SIG-M5 treated with dmso at 0.1 percent for 504 hours (cell line): Measurements from ENCODE around the gene MLST8.
"Not testable (repeated sequence)": the region's sequence is repeated elsewhere in the genome, so short reads cannot be mapped to it uniquely, and the experiment has no call there.

Experiments
- DNase-seq: peaks from one replicate; lab custom pipeline; 2025; ENCODE audit not compliant: unreplicated experiment; lab: John Stamatoyannopoulos, UW

MLST8 gene

DNA sequence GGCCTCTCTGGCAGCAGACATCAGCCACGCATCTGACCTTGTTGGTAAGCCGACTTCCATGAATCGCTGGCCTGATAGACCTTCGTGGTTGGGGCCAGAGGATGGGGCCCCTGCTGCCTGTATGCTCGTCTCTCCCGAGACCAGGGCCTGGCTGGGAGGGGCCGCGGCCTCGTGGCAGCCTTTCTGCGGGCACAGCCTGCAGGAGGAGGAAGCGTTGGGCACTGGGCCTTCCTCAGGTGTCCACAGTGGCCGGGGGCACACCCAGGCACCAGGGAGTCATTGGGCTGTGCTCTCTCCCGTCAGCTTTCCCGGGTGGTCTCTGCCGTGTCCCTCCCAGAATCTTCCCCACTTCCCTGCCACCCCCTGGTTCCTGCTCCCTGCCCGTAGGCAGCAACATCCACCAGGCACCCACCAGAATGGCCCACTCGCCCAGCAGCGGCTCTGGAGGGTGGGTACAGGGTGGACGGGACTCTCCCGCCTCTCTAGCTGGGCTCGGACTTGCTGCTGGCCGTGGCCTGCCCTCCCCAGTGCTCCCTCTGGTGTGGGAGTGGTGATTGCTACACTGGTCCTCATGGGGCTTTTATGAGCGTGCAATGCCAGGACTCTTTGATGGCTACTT is 24.5 kb downstream of the MLST8 start:
- DNase-seq: no peak

DNA sequence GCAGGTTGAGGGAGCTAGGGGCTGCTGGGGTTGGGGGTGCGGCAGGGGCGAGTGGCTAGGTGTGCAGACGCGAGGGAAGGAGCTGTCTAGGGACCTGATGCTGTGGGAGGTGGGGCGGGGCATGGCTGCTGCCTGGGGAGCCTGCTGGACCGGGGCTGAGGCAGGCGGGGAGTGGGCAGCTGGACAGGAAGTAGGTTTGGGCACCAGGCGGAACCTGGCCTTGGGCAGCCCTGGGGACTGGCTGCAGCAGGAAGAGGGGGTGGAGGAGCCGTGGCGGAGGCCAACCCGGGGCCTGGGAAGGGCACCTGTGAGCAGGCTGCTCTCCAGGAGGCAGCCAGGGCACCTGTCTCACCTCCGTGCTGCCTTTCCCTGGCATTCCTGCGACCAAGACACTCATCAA is 25.1 kb downstream of the MLST8 start:
- DNase-seq: no peak

DNA sequence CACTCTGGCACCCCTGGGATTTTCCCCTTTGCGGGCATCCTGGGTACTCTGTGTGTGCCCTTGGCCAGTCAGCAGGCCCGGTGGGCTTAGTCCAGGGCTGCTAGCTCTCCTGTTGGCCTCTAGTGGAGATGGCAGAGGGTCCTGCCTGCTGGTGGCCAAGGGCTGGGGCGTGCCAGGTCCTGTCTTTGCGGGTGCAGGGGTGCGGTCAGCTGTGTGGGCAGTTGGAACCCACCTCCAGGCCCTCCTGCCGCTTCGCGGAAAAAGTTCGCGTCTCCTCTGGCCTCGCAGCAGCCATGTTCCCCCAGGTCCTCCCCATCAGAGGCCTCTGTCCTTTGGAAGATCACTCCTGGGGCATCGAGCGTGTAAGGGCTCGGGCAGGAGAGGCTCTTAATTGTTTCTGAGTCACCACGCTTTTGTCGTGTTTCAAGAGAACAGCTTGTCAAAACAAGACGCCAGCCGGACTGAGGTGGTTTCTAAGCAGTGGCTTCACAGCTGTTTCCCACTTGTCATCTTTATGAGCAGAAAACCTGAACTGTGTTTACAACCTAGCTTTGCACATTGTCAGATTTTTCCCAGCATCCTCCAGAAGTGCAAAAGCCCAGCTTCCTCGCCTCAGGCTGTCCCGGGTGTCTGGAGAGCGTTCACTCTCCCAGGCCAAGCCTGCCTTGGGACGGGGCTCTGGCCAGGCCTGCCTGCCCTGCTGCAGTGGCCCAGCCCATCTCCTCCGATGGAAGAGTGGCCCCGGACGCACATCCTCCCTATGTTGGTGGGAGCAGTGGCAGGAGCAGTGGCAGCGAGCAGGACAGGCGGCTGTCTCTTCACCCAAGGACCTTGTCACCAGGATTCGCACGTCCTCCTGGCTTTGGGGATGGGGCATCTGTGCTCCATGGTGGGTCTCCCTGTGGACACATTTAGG is 26.0 kb downstream of the MLST8 start:
- no peak for DNase-seq

DNA sequence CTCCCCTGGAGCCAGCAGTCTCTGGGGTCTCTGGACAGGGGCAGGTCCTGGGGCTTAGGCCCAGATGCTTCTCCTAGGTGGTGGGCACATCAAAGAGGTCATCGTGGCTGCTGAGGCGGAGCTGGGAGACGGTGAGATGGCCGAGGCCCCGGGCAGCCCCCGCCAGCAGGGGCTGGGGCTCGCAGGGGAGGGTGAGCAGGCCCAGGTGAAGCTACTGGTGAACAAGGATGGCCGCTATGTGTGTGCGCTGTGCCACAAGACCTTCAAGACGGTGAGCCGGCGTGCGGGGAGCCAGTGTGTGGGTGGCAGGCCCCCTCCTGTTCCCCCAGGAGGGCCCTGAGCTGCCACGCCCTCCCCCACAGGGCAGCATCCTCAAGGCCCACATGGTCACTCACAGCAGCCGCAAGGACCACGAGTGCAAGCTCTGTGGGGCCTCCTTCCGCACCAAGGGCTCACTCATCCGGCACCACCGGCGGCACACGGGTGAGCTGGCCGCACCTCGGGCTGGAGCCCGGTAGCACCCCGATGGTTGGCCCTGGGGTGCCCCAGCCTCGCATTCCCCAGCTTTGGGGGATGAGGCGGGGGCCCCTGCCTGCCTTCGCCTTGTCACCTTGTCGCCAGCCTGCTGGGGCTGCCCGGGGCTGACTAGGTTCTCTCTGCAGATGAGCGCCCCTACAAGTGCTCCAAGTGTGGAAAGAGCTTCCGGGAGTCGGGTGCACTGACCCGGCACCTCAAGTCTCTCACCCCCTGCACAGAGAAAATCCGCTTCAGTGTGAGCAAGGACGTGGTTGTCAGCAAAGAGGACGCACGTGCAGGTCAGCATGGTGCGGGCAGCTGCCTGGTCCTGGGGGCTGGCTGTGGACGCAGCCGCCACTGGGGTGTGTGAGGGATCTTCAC is 27.1 kb downstream of the MLST8 start:
- DNase-seq: no peak

DNA sequence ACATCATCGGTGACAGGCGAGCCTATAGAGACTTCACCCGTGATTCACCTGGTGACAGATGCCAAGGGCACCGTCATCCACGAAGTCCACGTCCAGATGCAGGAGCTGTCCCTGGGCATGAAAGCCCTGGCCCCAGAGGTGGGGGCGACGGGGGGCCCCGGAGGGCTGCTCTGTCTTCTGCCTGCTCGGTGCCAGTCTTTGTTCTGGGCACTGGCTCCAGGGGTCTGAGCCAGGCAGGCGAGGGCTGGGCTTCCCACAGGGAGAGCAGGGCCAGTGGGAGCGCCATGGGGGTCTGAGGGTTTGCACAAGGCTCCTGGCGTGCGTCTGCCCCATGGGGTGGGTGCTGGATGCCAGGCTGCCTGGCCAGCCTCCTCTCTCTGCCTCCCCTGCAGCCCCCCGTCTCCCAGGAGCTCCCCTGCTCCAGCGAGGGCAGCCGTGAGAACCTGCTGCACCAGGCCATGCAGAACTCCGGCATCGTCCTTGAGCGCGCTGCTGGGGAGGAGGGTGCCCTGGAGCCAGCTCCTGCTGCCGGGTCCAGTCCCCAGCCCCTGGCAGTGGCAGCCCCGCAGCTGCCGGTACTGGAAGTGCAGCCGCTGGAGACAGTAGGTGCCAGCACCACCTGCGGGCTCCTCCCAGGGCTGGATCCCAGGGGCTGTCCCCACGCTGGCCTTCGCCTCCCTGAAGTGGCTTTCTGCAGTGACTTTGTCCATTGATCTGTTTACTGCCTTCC is 28.0 kb downstream of the MLST8 start:
- DNase-seq: no peak

DNA sequence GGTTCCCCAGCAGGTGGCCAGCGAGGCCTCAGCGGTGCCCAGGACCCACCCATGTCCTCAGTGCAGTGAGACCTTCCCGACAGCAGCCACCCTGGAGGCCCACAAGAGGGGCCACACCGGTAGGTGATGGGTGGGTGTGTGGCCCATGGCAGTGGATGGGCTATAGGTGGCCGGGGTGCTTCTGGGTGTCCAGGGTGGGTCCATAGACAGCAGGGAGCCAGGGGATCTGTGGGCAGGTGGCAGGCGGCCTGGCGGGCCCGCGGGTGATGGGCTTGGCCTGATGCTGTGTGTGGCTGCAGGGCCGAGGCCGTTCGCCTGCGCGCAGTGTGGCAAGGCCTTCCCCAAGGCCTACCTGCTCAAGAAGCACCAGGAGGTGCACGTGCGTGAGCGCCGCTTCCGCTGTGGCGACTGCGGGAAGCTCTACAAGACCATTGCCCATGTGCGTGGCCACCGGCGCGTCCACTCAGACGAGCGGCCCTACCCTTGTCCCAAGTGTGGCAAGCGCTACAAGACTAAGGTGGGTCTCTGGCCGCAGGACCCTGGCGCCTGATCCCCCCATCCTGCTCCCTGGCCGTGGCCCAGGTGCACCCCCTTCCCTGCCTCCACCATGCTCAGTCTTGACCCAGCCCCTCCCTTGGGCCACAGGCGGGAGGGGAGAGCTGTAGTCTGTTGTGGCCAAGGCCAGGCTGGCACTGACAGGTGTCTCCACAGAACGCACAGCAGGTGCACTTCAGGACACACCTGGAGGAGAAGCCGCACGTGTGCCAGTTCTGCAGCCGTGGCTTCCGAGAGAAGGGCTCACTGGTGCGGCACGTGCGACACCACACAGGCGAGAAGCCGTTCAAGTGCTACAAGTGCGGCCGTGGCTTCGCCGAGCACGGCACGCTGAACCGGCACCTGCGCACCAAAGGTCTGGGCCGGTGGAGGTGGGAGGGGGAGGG is 28.9 kb downstream of the MLST8 start:
- DNase-seq: no peak

DNA sequence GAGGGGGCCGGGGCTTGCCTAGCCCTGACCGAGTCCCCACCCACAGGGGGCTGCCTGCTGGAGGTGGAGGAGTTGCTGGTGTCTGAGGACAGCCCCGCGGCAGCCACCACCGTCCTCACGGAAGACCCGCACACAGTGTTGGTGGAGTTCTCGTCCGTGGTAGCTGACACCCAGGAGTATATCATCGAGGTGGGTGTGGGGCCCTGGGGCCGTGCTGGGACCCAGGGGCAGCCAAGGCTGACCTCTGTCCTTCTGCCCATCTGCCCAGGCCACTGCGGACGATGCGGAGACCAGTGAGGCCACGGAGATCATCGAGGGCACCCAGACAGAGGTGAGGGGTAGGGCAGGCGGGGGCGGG is 29.5 kb downstream of the MLST8 start:
- no peak for DNase-seq

DNA sequence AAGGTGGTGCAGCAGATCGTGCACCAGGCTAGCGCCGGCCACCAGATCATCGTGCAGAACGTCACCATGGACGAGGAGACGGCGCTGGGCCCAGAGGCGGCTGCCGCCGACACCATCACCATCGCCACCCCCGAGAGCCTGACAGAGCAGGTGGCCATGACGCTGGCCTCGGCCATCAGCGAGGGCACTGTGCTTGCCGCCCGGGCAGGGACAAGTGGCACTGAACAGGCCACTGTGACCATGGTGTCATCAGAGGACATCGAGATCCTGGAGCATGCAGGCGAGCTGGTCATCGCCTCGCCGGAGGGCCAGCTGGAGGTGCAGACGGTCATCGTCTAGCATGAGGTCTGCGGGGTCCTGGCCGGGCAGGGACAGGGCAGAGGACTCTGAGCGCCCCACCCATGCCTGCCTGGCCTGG is 30.0 kb downstream of the MLST8 start:
- DNase-seq: no peak

DNA sequence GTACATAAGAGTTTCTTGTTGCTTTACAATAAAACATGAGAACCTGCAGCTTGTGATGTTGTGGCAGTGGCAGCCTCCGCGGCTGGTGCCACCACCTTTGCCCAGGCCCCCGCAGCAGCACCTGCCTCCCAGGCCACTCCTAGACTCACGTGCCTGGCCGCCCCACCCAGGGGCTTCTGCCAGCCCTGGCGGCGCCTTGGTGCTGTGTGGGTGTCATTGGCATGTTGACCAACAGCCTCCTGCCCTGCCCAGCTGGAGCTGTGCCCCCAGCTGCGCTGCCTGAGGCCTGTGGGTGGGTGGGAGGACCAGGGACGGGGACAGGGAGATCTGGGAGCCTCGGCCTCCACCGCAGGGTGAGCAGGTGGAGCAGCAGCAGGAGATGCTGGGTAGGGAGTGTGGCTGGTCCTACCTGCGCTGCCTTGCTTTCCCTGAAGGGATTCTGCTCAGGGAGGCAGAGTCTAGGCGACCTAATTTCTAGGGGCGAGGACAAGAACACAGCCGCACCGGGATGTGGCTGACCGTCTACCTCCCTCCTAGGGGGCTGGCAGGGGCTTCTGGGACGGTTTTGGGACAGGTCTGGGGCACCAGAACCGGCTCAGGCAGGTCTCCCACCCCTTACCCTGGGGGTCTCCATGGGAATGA is 30.6 kb downstream of the MLST8 start:
- DNase-seq: no peak

DNA sequence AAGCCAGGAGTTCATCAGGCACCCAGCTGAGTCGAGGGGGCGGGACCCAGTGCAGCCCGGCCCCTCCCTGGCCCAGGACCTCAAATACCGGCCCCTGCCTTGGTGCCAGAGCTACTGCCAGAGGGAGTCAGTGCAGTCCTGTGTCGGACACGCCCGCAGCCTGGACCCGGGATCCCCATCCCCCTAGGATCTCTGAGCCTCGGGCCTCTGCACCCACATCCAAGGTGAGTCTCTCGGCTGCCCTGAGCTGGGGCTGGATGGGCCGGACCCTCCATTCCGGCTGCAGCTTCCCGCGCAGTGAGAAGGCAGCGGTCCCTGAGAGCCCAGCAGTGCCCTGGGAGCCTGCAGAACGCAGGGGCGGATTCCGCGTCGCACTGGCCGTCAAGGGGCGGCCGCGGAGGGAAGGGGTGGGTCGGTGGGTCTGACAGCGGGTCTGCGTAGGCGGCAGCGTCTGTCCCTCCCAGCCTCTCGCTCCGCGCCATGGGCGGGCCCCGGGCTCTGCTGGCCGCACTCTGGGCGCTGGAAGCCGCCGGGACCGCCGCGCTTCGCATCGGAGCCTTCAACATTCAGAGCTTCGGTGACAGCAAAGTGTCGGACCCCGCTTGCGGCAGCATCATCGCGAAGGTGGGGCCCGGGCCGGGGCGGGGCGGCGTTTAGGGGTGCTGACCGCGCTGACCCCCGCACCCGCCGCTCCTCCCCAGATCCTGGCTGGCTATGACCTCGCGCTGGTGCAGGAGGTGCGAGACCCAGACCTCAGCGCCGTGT is 31.3 kb downstream of the MLST8 start, which contains the start of gene DNASE1L2:
DNASE1L2 (plus strand) TSS at position 108 of the 765 bp plus-strand sequence; CDS start at position 481, 373 bp downstream.
- DNase-seq: no peak

DNA sequence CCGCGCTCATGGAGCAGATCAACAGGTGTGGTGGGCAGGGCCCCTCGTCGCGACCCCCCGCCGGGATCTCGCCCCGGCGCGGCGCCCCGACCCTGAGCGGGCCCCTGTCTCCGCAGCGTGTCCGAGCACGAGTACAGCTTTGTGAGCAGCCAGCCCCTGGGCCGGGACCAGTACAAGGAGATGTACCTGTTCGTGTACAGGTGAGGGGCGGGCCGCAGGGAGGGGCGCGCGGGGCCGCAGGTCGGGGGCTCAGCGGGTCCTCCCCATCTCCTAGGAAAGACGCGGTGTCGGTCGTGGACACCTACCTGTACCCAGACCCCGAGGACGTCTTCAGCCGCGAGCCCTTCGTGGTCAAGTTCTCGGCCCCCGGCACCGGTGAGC is 31.8 kb downstream of the MLST8 start:
- no peak for DNase-seq

DNA sequence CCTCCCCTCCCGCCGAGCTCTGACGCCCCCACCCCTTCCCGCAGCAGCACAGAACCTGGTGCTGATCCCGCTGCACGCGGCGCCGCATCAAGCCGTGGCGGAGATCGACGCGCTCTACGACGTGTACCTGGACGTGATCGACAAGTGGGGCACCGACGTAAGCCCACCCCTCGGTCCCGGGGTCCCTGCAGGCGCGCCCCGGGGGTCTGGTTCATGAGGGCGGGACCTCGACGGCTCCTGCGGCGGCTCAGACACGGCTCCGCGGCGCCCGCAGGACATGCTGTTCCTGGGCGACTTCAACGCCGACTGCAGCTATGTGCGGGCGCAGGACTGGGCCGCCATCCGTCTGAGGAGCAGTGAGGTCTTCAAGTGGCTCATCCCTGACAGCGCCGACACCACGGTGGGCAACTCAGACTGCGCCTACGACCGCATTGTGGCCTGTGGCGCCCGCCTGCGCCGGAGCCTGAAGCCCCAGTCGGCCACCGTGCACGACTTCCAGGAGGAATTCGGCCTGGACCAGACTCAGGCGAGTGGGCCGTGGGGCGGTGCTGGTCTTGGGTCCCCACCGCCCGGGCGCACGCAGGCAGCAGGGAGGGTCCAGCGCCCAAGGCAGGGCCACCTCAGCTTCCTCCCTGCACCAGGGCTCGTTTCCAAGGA is 32.4 kb downstream of the MLST8 start:
- no peak for DNase-seq

DNA sequence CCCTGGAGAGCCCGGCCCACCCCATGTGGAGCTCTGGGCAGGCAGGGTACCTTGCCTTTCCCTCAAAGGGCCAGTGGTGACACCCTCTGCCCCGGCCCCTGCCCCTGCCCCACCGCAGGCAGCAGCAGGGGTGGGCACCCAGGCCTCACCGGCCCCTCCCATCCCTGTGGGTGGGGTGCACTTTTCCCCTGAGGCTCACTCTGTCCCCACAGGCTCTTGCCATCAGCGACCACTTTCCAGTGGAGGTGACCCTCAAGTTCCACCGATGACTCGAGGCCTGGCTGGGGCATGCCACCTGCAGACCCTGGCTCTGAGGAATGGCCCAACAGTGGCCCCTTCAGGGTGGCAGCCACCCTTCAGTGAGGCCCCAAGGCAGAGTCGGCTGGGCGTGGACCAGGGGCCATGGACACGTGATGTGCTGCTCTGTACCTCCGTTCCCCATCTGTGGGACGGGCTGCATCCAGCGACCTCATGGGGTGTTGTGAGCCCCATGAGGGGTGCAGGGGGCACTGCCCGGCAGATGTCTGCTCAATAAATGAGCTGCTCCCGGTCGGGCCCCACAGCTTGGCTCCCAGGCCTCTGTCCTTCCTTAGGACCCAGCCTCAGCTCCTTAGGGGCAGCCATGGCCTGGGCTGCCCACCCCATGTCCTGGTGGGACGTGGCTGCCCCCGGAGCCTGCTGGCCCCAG is 33.0 kb downstream of the MLST8 start:
- DNase-seq: no peak

DNA sequence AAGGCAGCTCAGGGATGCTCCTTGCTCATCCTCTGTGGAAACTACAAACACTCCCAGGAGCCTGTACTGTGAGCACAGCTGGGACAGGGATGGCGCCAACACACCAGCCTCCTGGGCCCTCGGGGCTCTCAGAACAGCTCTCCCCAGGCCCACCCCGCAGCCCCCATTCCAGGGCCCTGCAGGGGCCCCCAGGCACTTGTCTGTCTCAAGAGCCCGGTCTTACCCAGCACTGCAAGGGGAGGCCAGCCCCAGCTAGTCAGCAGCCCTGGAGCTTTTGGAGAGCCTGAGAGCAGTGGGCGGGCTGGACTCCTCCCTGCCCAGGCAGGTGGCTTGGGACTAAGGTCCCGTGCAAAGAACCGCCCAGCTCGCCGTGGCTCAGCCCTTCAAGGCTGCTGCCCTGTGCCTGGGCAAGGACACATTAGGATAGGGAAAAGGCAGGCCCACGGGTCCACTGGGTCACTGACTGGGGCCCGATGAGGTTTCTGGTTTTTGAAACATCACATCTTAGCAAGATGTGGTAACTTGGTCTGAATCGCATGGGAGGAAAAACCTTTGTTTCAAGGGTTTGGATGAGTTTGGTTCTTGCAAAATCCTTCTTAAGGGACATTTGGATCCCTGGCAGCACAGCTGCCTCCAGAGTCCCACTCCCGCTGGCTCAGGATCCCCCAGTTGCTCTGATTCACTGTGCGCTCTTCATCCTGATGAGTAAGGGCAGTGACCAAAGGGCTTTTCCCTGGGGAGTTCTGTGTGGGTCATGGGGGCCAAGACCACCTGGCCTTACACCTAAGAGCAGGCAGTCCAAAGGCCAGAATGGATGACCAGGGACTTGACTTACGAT is 33.8 kb downstream of the MLST8 start:
- no peak for DNase-seq

DNA sequence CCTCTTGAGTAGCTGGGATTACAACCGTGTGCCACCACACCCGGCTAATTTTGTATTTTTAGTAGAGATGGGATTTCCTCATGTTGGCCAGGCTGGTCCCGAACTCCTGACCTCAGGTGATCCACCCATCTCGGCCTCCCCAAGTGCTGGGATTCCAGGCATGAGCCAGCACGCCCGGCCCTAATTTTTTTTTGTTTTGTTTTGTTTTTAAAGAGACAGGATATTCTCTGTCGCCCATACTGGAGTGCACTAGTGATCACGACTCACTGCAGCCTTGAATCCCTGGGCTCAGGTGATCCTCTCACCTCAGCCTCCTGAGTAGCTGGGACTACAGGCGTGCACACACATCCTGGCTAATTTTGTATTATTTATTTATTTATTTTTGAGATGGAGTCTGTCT is 35.1 kb downstream of the MLST8 start:
- DNase-seq: not testable (repeated sequence)

DNA sequence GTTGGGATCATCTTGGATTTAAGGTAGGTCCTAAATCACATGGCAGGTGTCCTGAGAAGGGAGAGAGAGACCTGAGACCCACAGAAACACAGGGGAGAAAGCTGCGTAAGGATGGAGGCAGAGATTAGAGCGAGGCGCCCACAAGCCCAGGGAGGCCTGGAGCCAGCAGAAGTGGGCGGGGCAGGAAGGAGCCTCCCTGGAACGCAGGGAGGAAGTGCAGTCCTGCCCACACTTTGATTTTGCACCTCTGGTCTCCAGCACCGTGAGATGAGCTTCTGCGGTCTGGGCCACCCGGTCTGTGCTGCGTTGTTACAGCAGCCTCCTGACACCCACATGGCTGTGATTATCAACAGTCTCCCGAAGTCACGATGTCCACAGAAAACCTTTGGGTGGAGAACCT is 37.3 kb downstream of the MLST8 start:
- DNase-seq: no peak
